Erythroblast (primary cell): ENCODE measurements around the gene OR13H1.

ENCODE experiments used
- GATA1 ChIP-seq: IDR thresholded peaks from 2 replicates; pipeline ENCODE4 v1.6.1; 2011; ENCODE audit warnings: low read depth, mild to moderate bottlenecking, control low read depth, low read length, moderate library complexity
- POLR2A ChIP-seq: IDR thresholded peaks from 2 replicates; pipeline ENCODE4 v1.6.1; 2011; ENCODE audit warnings: mild to moderate bottlenecking, low read length

- TF ChIP-seq POLR2A (no peak), GATA1 (no peak)
Measured at GRCh38 chrX:131572372-131573014, 28.6 kb downstream of the OR13H1 start.
